ENCODE data around the gene RMND1. TPM values are rescaled to one million over a fixed set of nuclear protein-coding genes. Genes with fewer than 3 reads are reported as not detected.

RMND1 gene
- total and polyA plus RNA-seq, 2 experiments from 2014 or later, result 29.9 to 30.6 TPM

- no peak overlapping the region for H3K4me2 ChIP-seq (ENCODE audit: unreplicated experiment)
- 85 to 94% methylated on average over 9 of the region's 9 CpGs for WGBS, 2 experiments (ENCODE audit: low coverage in 1 of 2, low lambda C conversion rate in 2 of 2, missing lambda C conversion rate in 2 of 2)
- H3K36me3 ChIP-seq (ENCODE audit: low read depth), result no peaks in the 10 kb centered on the region
- no peak overlapping the region for H2AFZ ChIP-seq
- no peaks in the 10 kb centered on the region for H3K9me3 ChIP-seq (ENCODE audit: low read depth)
- H3K27ac ChIP-seq, result no peak overlapping the region
- in situ Hi-C loops (cut with MboI), result no loop called here
- peaks cover 53% of the 10 kb centered on the region for H3F3A ChIP-seq (ENCODE audit: insufficient read depth)
- peaks cover 85% of the 10 kb centered on the region for H3K79me2 ChIP-seq (ENCODE audit: insufficient read depth)
- no peaks in the 10 kb centered on the region for H4K20me1 ChIP-seq (ENCODE audit: insufficient read depth)
- no peak overlapping the region for H3K4me3 ChIP-seq
- no peaks in the 10 kb centered on the region for H3K27me3 ChIP-seq (replicated peaks; ENCODE audit: insufficient read depth)
- no peak for DNase-seq
- H3K9ac ChIP-seq, result no peak overlapping the region
- no peaks in the 10 kb centered on the region for H3K9me2 ChIP-seq (ENCODE audit: insufficient read depth)
- H3K4me1 ChIP-seq (ENCODE audit: insufficient read depth), result peaks cover 51% of the 10 kb centered on the region
- TF ChIP-seq EZH2 (IDR thresholded peaks at IDR 0.05; ENCODE audit: insufficient read depth, poor library complexity, severe bottlenecking), result no peak
- no peak for TF ChIP-seq EZH2phosphoT487 (IDR thresholded peaks at IDR 0.05; ENCODE audit: insufficient read depth, low read depth)
Observed at GRCh38 chr6:151442371-151442770, 9.6 kb downstream of the RMND1 start.

DNA sequence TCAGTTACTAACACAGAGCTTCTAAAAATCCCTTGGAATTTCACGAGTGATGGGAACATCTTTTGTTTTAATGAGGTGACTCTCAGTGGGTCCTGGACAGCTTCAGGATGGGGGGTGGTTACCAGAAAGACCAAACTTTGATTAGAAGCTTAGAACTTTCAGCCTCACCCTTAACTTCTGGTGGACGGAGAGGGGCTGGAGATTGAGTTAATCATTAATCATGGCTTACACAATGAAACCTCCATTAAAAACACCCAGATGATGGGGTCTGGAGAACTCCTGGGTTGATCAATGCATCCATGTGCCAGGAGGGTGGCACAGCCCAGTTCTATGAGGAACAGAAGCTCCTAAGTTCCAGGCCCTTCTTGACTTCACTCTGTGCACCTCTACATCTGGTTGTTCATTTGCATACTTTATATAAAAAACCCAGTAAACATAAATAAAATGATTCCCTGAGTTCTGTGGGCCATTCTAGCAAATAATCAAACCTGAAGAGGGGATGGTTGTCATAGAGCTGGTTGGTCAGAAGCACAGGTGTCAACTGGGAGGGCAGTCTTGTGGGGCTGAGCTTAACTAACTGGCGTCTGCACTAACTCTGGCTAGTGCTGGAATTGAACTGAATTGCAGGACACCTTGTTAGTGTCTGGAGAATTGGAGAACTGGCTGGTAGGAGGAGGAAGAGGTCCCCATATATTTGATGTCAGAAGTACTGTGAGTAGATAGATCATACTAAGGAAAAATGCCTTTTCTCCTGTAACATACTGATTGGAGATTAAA, 10.3 kb downstream of the RMND1 start:
- peaks cover 51% of the 10 kb centered on the region for H3F3A ChIP-seq (ENCODE audit: insufficient read depth)
- WGBS, 2 experiments (ENCODE audit: low coverage in 1 of 2, low lambda C conversion rate in 2 of 2, missing lambda C conversion rate in 2 of 2), result 62 to 64% methylated on average over 3 of the region's 3 CpGs
- no peaks in the 10 kb centered on the region for H3K9me3 ChIP-seq (ENCODE audit: low read depth)
- no peak overlapping the region for H3K4me2 ChIP-seq (ENCODE audit: unreplicated experiment)
- no peak overlapping the region for H2AFZ ChIP-seq
- no peak overlapping the region for H3K4me3 ChIP-seq
- no peak for DNase-seq
- H3K36me3 ChIP-seq (ENCODE audit: low read depth), result no peaks in the 10 kb centered on the region
- peaks cover 84% of the 10 kb centered on the region for H3K79me2 ChIP-seq (ENCODE audit: insufficient read depth)
- H3K27me3 ChIP-seq (replicated peaks; ENCODE audit: insufficient read depth), result no peaks in the 10 kb centered on the region
- no peaks in the 10 kb centered on the region for H4K20me1 ChIP-seq (ENCODE audit: insufficient read depth)
- peaks cover 51% of the 10 kb centered on the region for H3K4me1 ChIP-seq (ENCODE audit: insufficient read depth)
- TF ChIP-seq EZH2 (IDR thresholded peaks at IDR 0.05; ENCODE audit: insufficient read depth, poor library complexity, severe bottlenecking) (no peak), EZH2phosphoT487 (IDR thresholded peaks at IDR 0.05; ENCODE audit: insufficient read depth, low read depth) (no peak)
- no peak overlapping the region for H3K27ac ChIP-seq
- H3K9me2 ChIP-seq (ENCODE audit: insufficient read depth), result no peaks in the 10 kb centered on the region
- in situ Hi-C loops (cut with MboI), result no loop called here
- H3K9ac ChIP-seq, result peak overlapping the region; percentile 13; the same call in 1 of the 2 replicates

DNA sequence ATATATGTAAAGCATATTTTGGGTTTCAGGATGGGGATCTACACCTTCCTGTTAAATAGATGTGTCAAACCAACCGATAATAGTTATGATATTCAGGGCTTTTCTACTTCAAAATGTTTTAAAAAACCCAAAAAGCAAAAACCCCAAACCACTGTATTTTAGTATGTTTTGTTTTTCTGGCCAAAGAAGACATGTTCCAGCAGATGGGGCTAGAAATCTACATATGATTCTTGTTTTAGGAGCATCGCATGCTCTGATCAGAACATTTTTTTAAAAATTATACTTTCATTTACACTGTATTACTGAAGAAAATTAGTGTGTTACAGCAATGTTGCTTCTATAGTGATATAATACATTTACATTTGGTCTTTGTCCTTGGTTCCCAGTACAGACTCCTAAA, 11.0 kb downstream of the RMND1 start:
- peak; percentile 63 for DNase-seq
- H2AFZ ChIP-seq, result peak overlapping the region; percentile 0; the same call in 1 of the 2 replicates
- H3K9me2 ChIP-seq (ENCODE audit: insufficient read depth), result no peaks in the 10 kb centered on the region
- H3K4me3 ChIP-seq, result no peak overlapping the region
- no peaks in the 10 kb centered on the region for H3K27me3 ChIP-seq (replicated peaks; ENCODE audit: insufficient read depth)
- H3K36me3 ChIP-seq (ENCODE audit: low read depth), result peaks cover 4% of the 10 kb centered on the region; the same call in 1 of the 2 replicates
- in situ Hi-C loops (cut with MboI), result no loop called here
- peaks cover 53% of the 10 kb centered on the region for H3F3A ChIP-seq (ENCODE audit: insufficient read depth)
- TF ChIP-seq EZH2 (IDR thresholded peaks at IDR 0.05; ENCODE audit: insufficient read depth, poor library complexity, severe bottlenecking) (no peak), EZH2phosphoT487 (IDR thresholded peaks at IDR 0.05; ENCODE audit: insufficient read depth, low read depth) (no peak)
- peaks cover 52% of the 10 kb centered on the region for H3K4me1 ChIP-seq (ENCODE audit: insufficient read depth)
- H3K9ac ChIP-seq, result peak overlapping the region; percentile 13; the same call in 1 of the 2 replicates
- no peak overlapping the region for H3K4me2 ChIP-seq (ENCODE audit: unreplicated experiment)
- H4K20me1 ChIP-seq (ENCODE audit: insufficient read depth), result no peaks in the 10 kb centered on the region
- no peaks in the 10 kb centered on the region for H3K9me3 ChIP-seq (ENCODE audit: low read depth)
- H3K79me2 ChIP-seq (ENCODE audit: insufficient read depth), result peaks cover 90% of the 10 kb centered on the region
- WGBS, 2 experiments (ENCODE audit: low coverage in 1 of 2, low lambda C conversion rate in 2 of 2, missing lambda C conversion rate in 2 of 2), result 46 to 52% methylated on average over 2 of the region's 2 CpGs
- H3K27ac ChIP-seq, result no peak overlapping the region

GRCh38 chr6:151440498-151440897, 11.4 kb downstream of the RMND1 start:
- in situ Hi-C loops (cut with MboI), result no loop called here
- Histone ChIP-seq H3K27ac (no peak overlapping the region), H3K4me1 (ENCODE audit: insufficient read depth) (peaks cover 49% of the 10 kb centered on the region), H4K20me1 (ENCODE audit: insufficient read depth) (no peaks in the 10 kb centered on the region), H3K27me3 (replicated peaks; ENCODE audit: insufficient read depth) (no peaks in the 10 kb centered on the region), H3K4me2 (ENCODE audit: unreplicated experiment) (no peak overlapping the region), H3K36me3 (ENCODE audit: low read depth) (peaks cover 9% of the 10 kb centered on the region; the same call in 1 of the 2 replicates), H3K9me3 (ENCODE audit: low read depth) (no peaks in the 10 kb centered on the region), H3K4me3 (no peak overlapping the region), H3K79me2 (ENCODE audit: insufficient read depth) (peaks cover 94% of the 10 kb centered on the region), H3F3A (ENCODE audit: insufficient read depth) (peaks cover 52% of the 10 kb centered on the region), H2AFZ (no peak overlapping the region), H3K9ac (peak overlapping the region; percentile 13; the same call in 1 of the 2 replicates), H3K9me2 (ENCODE audit: insufficient read depth) (no peaks in the 10 kb centered on the region)
- no peak for DNase-seq
- 21 to 26% methylated on average over 1 of the region's 1 CpG for WGBS, 2 experiments (ENCODE audit: low coverage in 1 of 2, low lambda C conversion rate in 2 of 2, missing lambda C conversion rate in 2 of 2)
- TF ChIP-seq EZH2 (IDR thresholded peaks at IDR 0.05; ENCODE audit: insufficient read depth, poor library complexity, severe bottlenecking) (no peak), EZH2phosphoT487 (IDR thresholded peaks at IDR 0.05; ENCODE audit: insufficient read depth, low read depth) (no peak)
